GM23338 (cell line): Measurements from ENCODE around the gene GAP43. TPM values are rescaled to one million over a fixed set of nuclear protein-coding genes. Genes with fewer than 3 reads are reported as not detected.

Experiments
- ATAC-seq: fragments of 200-7000 bp; cut with Tn5 transposase; 3 replicates; pipeline ENCODE4 v1.9.1; 2020
- DNase-seq: peaks from one replicate; pipeline ENCODE4 v3.0.0-alpha.2; 2015; ENCODE audit warnings: low spot score
- H2AFZ ChIP-seq: fragments of 200-600 bp; sonication (generic); 2 replicates; pipeline ENCODE4 v1.8.0; 2016; ENCODE audit warnings: antibody characterized with exemption, mild to moderate bottlenecking, moderate library complexity
- H3F3A ChIP-seq: fragments of 200-600 bp; sonication (generic); replicated peaks from 2 replicates; pipeline ENCODE4 v1.8.0; 2017; ENCODE audit warnings: antibody characterized with exemption, mixed run types, low read depth
- H3K27ac ChIP-seq: fragments of 200-600 bp; sonication (generic); 2 replicates; pipeline ENCODE4 v1.6.1; 2016; ENCODE audit warnings: low read depth
- H3K27me3 ChIP-seq: fragments of 200-600 bp; sonication (generic); 2 replicates; pipeline ENCODE4 v1.8.0; 2016; ENCODE audit warnings: mild to moderate bottlenecking, mixed run types, moderate library complexity; ENCODE audit not compliant: insufficient read depth
- H3K36me3 ChIP-seq: fragments of 200-600 bp; sonication (generic); 2 replicates; pipeline ENCODE4 v1.8.0; 2016; ENCODE audit warnings: mild to moderate bottlenecking; ENCODE audit not compliant: insufficient read depth
- H3K4me1 ChIP-seq: fragments of 200-600 bp; sonication (generic); 2 replicates; pipeline ENCODE4 v1.8.0; 2016; ENCODE audit warnings: mild to moderate bottlenecking, moderate library complexity; ENCODE audit not compliant: insufficient read depth
- H3K4me2 ChIP-seq: fragments of 200-600 bp; sonication (generic); 2 replicates; pipeline ENCODE4 v1.7.1; 2017; ENCODE audit warnings: mixed run types
- H3K4me3 ChIP-seq: fragments of 200-600 bp; sonication (generic); 2 replicates; pipeline ENCODE4 v1.6.1; 2016; ENCODE audit warnings: mixed run types
- H3K79me2 ChIP-seq: fragments of 200-600 bp; sonication (generic); replicated peaks from 2 replicates; pipeline ENCODE4 v1.8.0; 2017; ENCODE audit warnings: mild to moderate bottlenecking; ENCODE audit not compliant: insufficient read depth
- H3K9me2 ChIP-seq: fragments of 200-600 bp; sonication (generic); 2 replicates; pipeline ENCODE4 v1.8.0; 2017; ENCODE audit not compliant: insufficient read depth
- H4K20me1 ChIP-seq: fragments of 200-600 bp; sonication (generic); replicated peaks from 2 replicates; pipeline ENCODE4 v1.8.0; 2017; ENCODE audit warnings: mild to moderate bottlenecking; ENCODE audit not compliant: insufficient read depth
- H3K27ac Mint-ChIP-seq: 2 replicates; pipeline ENCODE4 v1.8.0; 2020; ENCODE audit warnings: inconsistent platforms, mild to moderate bottlenecking, moderate library complexity, mixed read lengths
- H3K27me3 Mint-ChIP-seq: 3 replicates; pipeline ENCODE4 v1.8.0; 2022; ENCODE audit warnings: low read depth, mild to moderate bottlenecking, moderate library complexity, mixed read lengths, inconsistent platforms; ENCODE audit not compliant: insufficient read depth, poor library complexity
- H3K36me3 Mint-ChIP-seq: 3 replicates; pipeline ENCODE4 v1.8.0; 2021; ENCODE audit warnings: low read depth, mild to moderate bottlenecking, inconsistent platforms, moderate library complexity, mixed read lengths
- H3K4me1 Mint-ChIP-seq: 3 replicates; pipeline ENCODE4 v1.8.0; 2020; ENCODE audit warnings: mild to moderate bottlenecking, inconsistent platforms, mixed read lengths
- H3K4me3 Mint-ChIP-seq: 3 replicates; pipeline ENCODE4 v1.8.0; 2021; ENCODE audit warnings: moderate library complexity, mild to moderate bottlenecking, inconsistent platforms, mixed read lengths
- H3K9me3 Mint-ChIP-seq: 3 replicates; pipeline ENCODE4 v1.8.0; 2020; ENCODE audit warnings: moderate library complexity, mild to moderate bottlenecking, inconsistent platforms, mixed read lengths
- CREB1 ChIP-seq: fragments of 250-450 bp; sonication (Bioruptor Pico); IDR thresholded peaks from 2 replicates; pipeline ENCODE4 v1.5.0; 2020; ENCODE audit warnings: low read depth, mild to moderate bottlenecking, moderate library complexity
- ETS1 ChIP-seq: IDR thresholded peaks from 2 replicates; pipeline ENCODE4 v1.6.1; 2016; ENCODE audit warnings: antibody characterized with exemption
- EZH2 ChIP-seq: fragments of 200-600 bp; sonication (generic); IDR thresholded peaks from one replicate; pipeline ENCODE4 v1.8.0; 2017; ENCODE audit warnings: antibody characterized with exemption, mild to moderate bottlenecking, low read depth; ENCODE audit not compliant: unreplicated experiment
- JUNB ChIP-seq: IDR thresholded peaks from one replicate; pipeline ENCODE4 v1.6.1; 2016; ENCODE audit warnings: antibody characterized with exemption; ENCODE audit not compliant: unreplicated experiment
- NANOG ChIP-seq: IDR thresholded peaks from 2 replicates; pipeline ENCODE4 v1.6.1; 2016; ENCODE audit warnings: antibody characterized with exemption, borderline replicate concordance
- POLR2AphosphoS5 ChIP-seq: IDR thresholded peaks from 2 replicates; pipeline ENCODE4 v1.6.1; 2016; ENCODE audit warnings: antibody characterized with exemption, low read depth
- ZNF114 ChIP-seq: fragments of 250-450 bp; sonication (Bioruptor Pico); IDR thresholded peaks from 2 replicates; pipeline ENCODE4 v1.5.0; 2020; ENCODE audit warnings: mild to moderate bottlenecking, moderate library complexity
- ZNF331 ChIP-seq: fragments of 250-450 bp; sonication (Bioruptor Pico); IDR thresholded peaks from 2 replicates; pipeline ENCODE4 v1.5.0; 2020; ENCODE audit warnings: low read depth, mild to moderate bottlenecking, moderate library complexity
- long read RNA-seq: library from polyadenylated mRNA; unstranded; transcript quantifications from one replicate; pipeline ENCODE4 v2.0.0, GENCODE V29; 2020; ENCODE audit not compliant: unreplicated experiment
- polyA plus RNA-seq: library from polyadenylated mRNA; unstranded; fragments of >200 nt; fragmentation: Nextera tagmentation; extraction: Ambion mirVana; gene quantifications from 2 replicates; pipeline ENCODE4 v1.2.1, GENCODE V29; 2016
- total RNA-seq: library from RNA; depleted of rRNA; stranded (reverse); fragments of >200 nt; shearing (Covaris generic); gene quantifications from 2 replicates; pipeline ENCODE4 v1.2.3, GENCODE V29; 2014; rRNA removed
- TF ChIP-seq, protein P1 (sequence below): IDR thresholded peaks from one replicate; pipeline ENCODE4 v1.6.1; 2018; ENCODE audit warnings: antibody characterized with exemption; ENCODE audit not compliant: unreplicated experiment
- TF ChIP-seq, protein P2 (sequence below), 2 experiments: fragments of 200-600 bp in 1 of 2; sonication (generic) in 1 of 2; conservative IDR thresholded peaks; 2 replicates each; pipeline versions ENCODE4 v1.5.1 to v1.6.1; 2016 to 2017; ENCODE audit warnings: antibody characterized with exemption in 2 of 2, low read depth in 2 of 2, mild to moderate bottlenecking in 2 of 2, moderate library complexity in 1 of 2

Gene GAP43, protein sequence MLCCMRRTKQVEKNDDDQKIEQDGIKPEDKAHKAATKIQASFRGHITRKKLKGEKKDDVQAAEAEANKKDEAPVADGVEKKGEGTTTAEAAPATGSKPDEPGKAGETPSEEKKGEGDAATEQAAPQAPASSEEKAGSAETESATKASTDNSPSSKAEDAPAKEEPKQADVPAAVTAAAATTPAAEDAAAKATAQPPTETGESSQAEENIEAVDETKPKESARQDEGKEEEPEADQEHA
- total RNA-seq (16.1 and 22.7 TPM in 2 replicates), polyA plus RNA-seq (46.9 and 48.1 TPM in 2 replicates)
- long read RNA-seq, partial matches to known transcripts: 0 of 5 reads
- long read RNA-seq, other reads (novel, unspliced or antisense): 1 of 5 reads

GRCh38 chr3:115623044-115623868 lies at the start of gene GAP43:
GAP43 (plus strand) TSS chr3:115623510; CDS start chr3:115623690, 180 bp downstream.
- peak within 1 kb of the TSS; percentile 95 for H3K27ac Mint-ChIP-seq
- Histone ChIP-seq H3K4me3 (peak within 1 kb of the TSS; percentile 72), H3K4me2 (peak within 1 kb of the TSS; percentile 88), H3K27me3 (peaks cover 13% of the 10 kb centered on the region; the same call in 1 of the 2 replicates), H3K79me2 (peaks cover 26% of the 10 kb centered on the region), H3F3A (no peaks in the 10 kb centered on the region), H3K36me3 (no peaks in the 10 kb centered on the region), H2AFZ (peak within 1 kb of the TSS; percentile 49; the same call in 1 of the 2 replicates), H3K4me1 (peaks cover 44% of the 10 kb centered on the region), H3K27ac (peak within 1 kb of the TSS; percentile 76), H3K9me2 (no peaks in the 10 kb centered on the region), H4K20me1 (no peaks in the 10 kb centered on the region)
- H3K27me3 Mint-ChIP-seq: peaks cover 17% of the 10 kb centered on the region
- DNase-seq: peak; percentile 85
- peak within 1 kb of the TSS; percentile 84 for H3K4me3 Mint-ChIP-seq
- peaks cover 29% of the 10 kb centered on the region for H3K4me1 Mint-ChIP-seq
- no peaks in the 10 kb centered on the region for H3K36me3 Mint-ChIP-seq
- peak; percentile 91 for ATAC-seq
- no peaks in the 10 kb centered on the region for H3K9me3 Mint-ChIP-seq
- TF ChIP-seq ZNF331 (CRISPR knock-in tag) (no peak), POLR2AphosphoS5 (no peak), CREB1 (CRISPR knock-in tag) (peak; percentile 50)

DNA sequence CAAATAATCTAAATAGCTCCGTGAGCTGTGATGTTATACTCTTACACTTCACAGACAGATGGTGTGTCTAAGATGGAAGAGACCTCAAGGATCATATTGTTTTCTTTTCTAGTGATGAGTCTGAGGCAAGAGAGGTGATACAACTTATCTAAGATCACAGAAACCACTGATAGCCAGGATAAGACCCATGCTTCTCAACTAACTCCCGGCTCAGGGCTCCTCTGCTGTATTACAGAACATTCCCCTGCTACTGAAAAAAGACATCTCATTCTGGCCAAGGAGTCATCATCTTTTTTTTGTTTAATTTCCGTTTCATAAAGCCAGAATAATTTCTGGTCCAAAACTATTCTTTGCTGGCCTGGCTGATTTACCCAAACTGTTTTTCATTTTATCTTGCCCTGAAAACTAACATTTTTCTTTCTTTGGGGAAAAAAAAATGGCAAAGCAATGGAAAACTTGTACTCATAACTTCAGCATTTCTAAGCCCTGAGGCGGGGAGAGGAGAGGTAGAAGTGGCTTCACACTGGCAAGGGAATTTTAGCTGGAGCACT lies 46.9 kb upstream of the GAP43 start:
- Mint-ChIP-seq H3K27me3 (peaks cover 3% of the 10 kb centered on the region), H3K27ac (no peak overlapping the region), H3K4me1 (peaks cover 6% of the 10 kb centered on the region; the same call in 2 of the 3 replicates), H3K4me3 (no peak overlapping the region), H3K9me3 (no peaks in the 10 kb centered on the region), H3K36me3 (no peaks in the 10 kb centered on the region)
- H3F3A ChIP-seq: no peaks in the 10 kb centered on the region
- H3K4me1 ChIP-seq: 0 out of 2 replicates have a peak, but pooled peaks cover under 1% of the 10 kb centered on the region
- no peaks in the 10 kb centered on the region for H3K27me3 ChIP-seq
- no peaks in the 10 kb centered on the region for H4K20me1 ChIP-seq
- H3K9me2 ChIP-seq: peaks cover 5% of the 10 kb centered on the region; the same call in 1 of the 2 replicates
- no peaks in the 10 kb centered on the region for H3K79me2 ChIP-seq
- TF ChIP-seq EZH2: no peak
- TF ChIP-seq ETS1: no peak
- TF ChIP-seq, protein P1, sequence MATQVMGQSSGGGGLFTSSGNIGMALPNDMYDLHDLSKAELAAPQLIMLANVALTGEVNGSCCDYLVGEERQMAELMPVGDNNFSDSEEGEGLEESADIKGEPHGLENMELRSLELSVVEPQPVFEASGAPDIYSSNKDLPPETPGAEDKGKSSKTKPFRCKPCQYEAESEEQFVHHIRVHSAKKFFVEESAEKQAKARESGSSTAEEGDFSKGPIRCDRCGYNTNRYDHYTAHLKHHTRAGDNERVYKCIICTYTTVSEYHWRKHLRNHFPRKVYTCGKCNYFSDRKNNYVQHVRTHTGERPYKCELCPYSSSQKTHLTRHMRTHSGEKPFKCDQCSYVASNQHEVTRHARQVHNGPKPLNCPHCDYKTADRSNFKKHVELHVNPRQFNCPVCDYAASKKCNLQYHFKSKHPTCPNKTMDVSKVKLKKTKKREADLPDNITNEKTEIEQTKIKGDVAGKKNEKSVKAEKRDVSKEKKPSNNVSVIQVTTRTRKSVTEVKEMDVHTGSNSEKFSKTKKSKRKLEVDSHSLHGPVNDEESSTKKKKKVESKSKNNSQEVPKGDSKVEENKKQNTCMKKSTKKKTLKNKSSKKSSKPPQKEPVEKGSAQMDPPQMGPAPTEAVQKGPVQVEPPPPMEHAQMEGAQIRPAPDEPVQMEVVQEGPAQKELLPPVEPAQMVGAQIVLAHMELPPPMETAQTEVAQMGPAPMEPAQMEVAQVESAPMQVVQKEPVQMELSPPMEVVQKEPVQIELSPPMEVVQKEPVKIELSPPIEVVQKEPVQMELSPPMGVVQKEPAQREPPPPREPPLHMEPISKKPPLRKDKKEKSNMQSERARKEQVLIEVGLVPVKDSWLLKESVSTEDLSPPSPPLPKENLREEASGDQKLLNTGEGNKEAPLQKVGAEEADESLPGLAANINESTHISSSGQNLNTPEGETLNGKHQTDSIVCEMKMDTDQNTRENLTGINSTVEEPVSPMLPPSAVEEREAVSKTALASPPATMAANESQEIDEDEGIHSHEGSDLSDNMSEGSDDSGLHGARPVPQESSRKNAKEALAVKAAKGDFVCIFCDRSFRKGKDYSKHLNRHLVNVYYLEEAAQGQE: no peak
- TF ChIP-seq JUNB: no peak
- TF ChIP-seq, protein P2, sequence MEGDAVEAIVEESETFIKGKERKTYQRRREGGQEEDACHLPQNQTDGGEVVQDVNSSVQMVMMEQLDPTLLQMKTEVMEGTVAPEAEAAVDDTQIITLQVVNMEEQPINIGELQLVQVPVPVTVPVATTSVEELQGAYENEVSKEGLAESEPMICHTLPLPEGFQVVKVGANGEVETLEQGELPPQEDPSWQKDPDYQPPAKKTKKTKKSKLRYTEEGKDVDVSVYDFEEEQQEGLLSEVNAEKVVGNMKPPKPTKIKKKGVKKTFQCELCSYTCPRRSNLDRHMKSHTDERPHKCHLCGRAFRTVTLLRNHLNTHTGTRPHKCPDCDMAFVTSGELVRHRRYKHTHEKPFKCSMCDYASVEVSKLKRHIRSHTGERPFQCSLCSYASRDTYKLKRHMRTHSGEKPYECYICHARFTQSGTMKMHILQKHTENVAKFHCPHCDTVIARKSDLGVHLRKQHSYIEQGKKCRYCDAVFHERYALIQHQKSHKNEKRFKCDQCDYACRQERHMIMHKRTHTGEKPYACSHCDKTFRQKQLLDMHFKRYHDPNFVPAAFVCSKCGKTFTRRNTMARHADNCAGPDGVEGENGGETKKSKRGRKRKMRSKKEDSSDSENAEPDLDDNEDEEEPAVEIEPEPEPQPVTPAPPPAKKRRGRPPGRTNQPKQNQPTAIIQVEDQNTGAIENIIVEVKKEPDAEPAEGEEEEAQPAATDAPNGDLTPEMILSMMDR (conservative IDR thresholded peaks at IDR 0.05; ENCODE audit: low read depth in 2 of 2): no peak
- TF ChIP-seq ZNF114 (CRISPR knock-in tag): no peak
- TF ChIP-seq NANOG: no peak
- no peak for TF ChIP-seq ZNF331 (CRISPR knock-in tag)
- no peak overlapping the region for H3K4me2 ChIP-seq
- H3K4me3 ChIP-seq: no peak overlapping the region
- no peaks in the 10 kb centered on the region for H3K36me3 ChIP-seq
- no peak overlapping the region for H2AFZ ChIP-seq
- ATAC-seq (no peak), DNase-seq (no peak)
- H3K27ac ChIP-seq: no peak overlapping the region
